Gastroesophageal sphincter (tissue), 4 donors: ENCODE measurements around the gene PAPPA2. TPM values are rescaled to one million over a fixed set of nuclear protein-coding genes. Genes with fewer than 3 reads are reported as not detected.

Source experiments
- ATAC-seq: fragments of 150-250 bp; one replicate; pipeline ENCODE4 v1.9.1; 2016; ENCODE audit warnings: mild to moderate bottlenecking, moderate library complexity
- H3K27ac ChIP-seq, 4 donors: fragments of 200-600 bp; sonication (generic) in 3 of 4; 1 replicate in 3 of 4; 2 replicates in 1 of 4; pipeline ENCODE4 v1.5.1; 2016 to 2019
- H3K27me3 ChIP-seq: fragments of 200-600 bp; sonication (generic); one replicate; pipeline ENCODE4 v1.5.1; 2019
- H3K36me3 ChIP-seq, 2 donors: fragments of 200-600 bp; sonication (generic); one replicate each; pipeline ENCODE4 v1.5.1; 2019; ENCODE audit warnings: control low read depth in 1 of 2
- H3K4me1 ChIP-seq, 3 donors: fragments of 200-600 bp; sonication (generic); 1 replicate in 2 of 3; 2 replicates in 1 of 3; pipeline ENCODE4 v1.5.1; 2016 to 2019; ENCODE audit warnings: control low read depth in 2 of 3
- H3K4me3 ChIP-seq, 2 donors: fragments of 200-600 bp; sonication (generic); one replicate each; pipeline ENCODE4 v1.5.1; 2019; ENCODE audit warnings: mild to moderate bottlenecking in 1 of 2, moderate library complexity in 1 of 2
- H3K9me3 ChIP-seq, 3 donors: fragments of 200-600 bp; sonication (generic); one replicate each; pipeline ENCODE4 v1.5.1; 2017 to 2019; ENCODE audit warnings: control low read depth in 2 of 3
- EP300 ChIP-seq: sonication (generic); formaldehyde crosslinking; IDR thresholded peaks from one replicate; pipeline ENCODE4 v1.6.1; 2017; ENCODE audit warnings: antibody characterized with exemption, mild to moderate bottlenecking
- POLR2A ChIP-seq, 2 donors: fragments of 450-650 bp; IDR thresholded peaks; one replicate each; pipeline ENCODE4 v1.6.1; 2017; ENCODE audit warnings: antibody characterized with exemption in 2 of 2, mild to moderate bottlenecking in 2 of 2, moderate library complexity in 1 of 2
- POLR2AphosphoS5 ChIP-seq: sonication (generic); formaldehyde crosslinking; IDR thresholded peaks from one replicate; pipeline ENCODE4 v1.6.1; 2017; ENCODE audit warnings: antibody characterized with exemption
- WGBS, 2 donors: methylation state at CpG; one replicate each; pipeline ENCODE4 v1.1.5; 2018; ENCODE audit warnings: low coverage in 1 of 2; 5-methylcytosine and 5-hydroxymethylcytosine counted together
- total RNA-seq, 4 donors: library from RNA; depleted of rRNA; stranded (reverse); fragments of >200 nt; gene quantifications; one replicate each; pipeline ENCODE4 v1.1.0, GENCODE V29; 2016
- TF ChIP-seq, protein P1 (sequence below), 4 experiments: fragments of 200-600 bp in 2 of 4; fragments of 450-650 bp in 2 of 4; sonication (generic) in 1 of 4; IDR thresholded peaks; one replicate each; pipeline ENCODE4 v1.5.1; 2017 to 2019; ENCODE audit warnings: antibody characterized with exemption in 4 of 4, mild to moderate bottlenecking in 2 of 4, moderate library complexity in 2 of 4

PAPPA2 gene
- total RNA-seq, 4 donors from 2014 or later: 0.10 to 0.54 (median 0.14) TPM

- Histone ChIP-seq H3K36me3 (no peaks in the 10 kb centered on the region), H3K4me1 (peaks cover 0 to 7% (median 3%) of the 10 kb centered on the region in 3 donors), H3K4me3 (no peak overlapping the region), H3K27me3 (no peaks in the 10 kb centered on the region), H3K9me3 (peaks cover 0 to 14% (median 0%) of the 10 kb centered on the region in 3 donors), H3K27ac (peak overlapping the region in 3 of 4 donors; percentile 22 to 48 (median 24))
- WGBS, 2 donors: 4 to 18% methylated on average over 3 of the region's 3 CpGs
- TF ChIP-seq POLR2AphosphoS5 (peak; percentile 64), POLR2A (IDR thresholded peaks at IDR 0.05) (no peak), EP300 (no peak)
- TF ChIP-seq, protein P1, sequence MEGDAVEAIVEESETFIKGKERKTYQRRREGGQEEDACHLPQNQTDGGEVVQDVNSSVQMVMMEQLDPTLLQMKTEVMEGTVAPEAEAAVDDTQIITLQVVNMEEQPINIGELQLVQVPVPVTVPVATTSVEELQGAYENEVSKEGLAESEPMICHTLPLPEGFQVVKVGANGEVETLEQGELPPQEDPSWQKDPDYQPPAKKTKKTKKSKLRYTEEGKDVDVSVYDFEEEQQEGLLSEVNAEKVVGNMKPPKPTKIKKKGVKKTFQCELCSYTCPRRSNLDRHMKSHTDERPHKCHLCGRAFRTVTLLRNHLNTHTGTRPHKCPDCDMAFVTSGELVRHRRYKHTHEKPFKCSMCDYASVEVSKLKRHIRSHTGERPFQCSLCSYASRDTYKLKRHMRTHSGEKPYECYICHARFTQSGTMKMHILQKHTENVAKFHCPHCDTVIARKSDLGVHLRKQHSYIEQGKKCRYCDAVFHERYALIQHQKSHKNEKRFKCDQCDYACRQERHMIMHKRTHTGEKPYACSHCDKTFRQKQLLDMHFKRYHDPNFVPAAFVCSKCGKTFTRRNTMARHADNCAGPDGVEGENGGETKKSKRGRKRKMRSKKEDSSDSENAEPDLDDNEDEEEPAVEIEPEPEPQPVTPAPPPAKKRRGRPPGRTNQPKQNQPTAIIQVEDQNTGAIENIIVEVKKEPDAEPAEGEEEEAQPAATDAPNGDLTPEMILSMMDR (IDR thresholded peaks at IDR 0.05): no peak
- ATAC-seq: peak; percentile 71
Observed at GRCh38 chr1:176656257-176656995, 193.5 kb downstream of the PAPPA2 start.

GRCh38 chr1:176669782-176670181, 206.8 kb downstream of the PAPPA2 start:
- Histone ChIP-seq H3K4me3 (no peak overlapping the region), H3K36me3 (no peaks in the 10 kb centered on the region), H3K4me1 (no peaks in the 10 kb centered on the region), H3K27ac (no peak overlapping the region), H3K9me3 (no peaks in the 10 kb centered on the region), H3K27me3 (no peaks in the 10 kb centered on the region)
- WGBS, 2 donors: 74% methylated on average over 2 of the region's 2 CpGs; no CpG with 5 or more reads in 1 of the 2 donors
- TF ChIP-seq, protein P1 (IDR thresholded peaks at IDR 0.05): no peak
- TF ChIP-seq POLR2A (IDR thresholded peaks at IDR 0.05) (no peak), POLR2AphosphoS5 (no peak), EP300 (no peak)
- ATAC-seq: no peak

DNA sequence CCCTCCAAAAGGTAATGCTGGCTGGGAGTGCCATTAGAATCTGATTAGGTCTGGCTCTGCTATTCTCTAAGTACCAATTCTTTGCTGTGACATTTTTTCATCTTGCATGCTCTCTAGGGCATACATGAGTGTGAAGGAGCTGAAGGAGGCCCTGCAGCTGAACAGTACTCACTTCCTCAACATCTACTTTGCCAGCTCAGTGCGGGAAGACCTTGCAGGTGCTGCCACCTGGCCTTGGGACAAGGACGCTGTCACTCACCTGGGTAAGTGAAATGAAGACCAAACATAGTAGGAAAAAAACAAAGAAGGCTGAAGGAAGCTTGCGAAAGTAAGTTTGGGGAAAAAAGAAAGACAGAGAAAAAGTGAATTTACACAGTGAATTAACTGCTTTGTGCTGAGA, 207.9 kb downstream of the PAPPA2 start:
- H3K9me3 ChIP-seq: no peaks in the 10 kb centered on the region
- no peaks in the 10 kb centered on the region for H3K27me3 ChIP-seq
- H3K4me1 ChIP-seq: no peaks in the 10 kb centered on the region
- H3K4me3 ChIP-seq: no peak overlapping the region
- H3K27ac ChIP-seq: no peak overlapping the region
- TF ChIP-seq POLR2AphosphoS5: no peak
- ATAC-seq: no peak
- 72 to 100% methylated on average over 1 to 3 of the region's 3 CpGs for WGBS, 2 donors
- no peaks in the 10 kb centered on the region for H3K36me3 ChIP-seq

- H3K27me3 ChIP-seq: peaks cover 5% of the 10 kb centered on the region
- no peaks in the 10 kb centered on the region for H3K36me3 ChIP-seq
- no peak for TF ChIP-seq POLR2AphosphoS5
- TF ChIP-seq, protein P1 (IDR thresholded peaks at IDR 0.05): no peak
- TF ChIP-seq POLR2A (IDR thresholded peaks at IDR 0.05): no peak
- TF ChIP-seq EP300: no peak
- no peaks in the 10 kb centered on the region for H3K9me3 ChIP-seq
- H3K27ac ChIP-seq: no peak overlapping the region
- WGBS, 2 donors: 82 to 100% methylated on average over 1 of the region's 3 CpGs
- no peak for ATAC-seq
- H3K4me1 ChIP-seq: no peaks in the 10 kb centered on the region
- no peak overlapping the region for H3K4me3 ChIP-seq
Observed at GRCh38 chr1:176682830-176683535, 220.0 kb downstream of the PAPPA2 start.

DNA sequence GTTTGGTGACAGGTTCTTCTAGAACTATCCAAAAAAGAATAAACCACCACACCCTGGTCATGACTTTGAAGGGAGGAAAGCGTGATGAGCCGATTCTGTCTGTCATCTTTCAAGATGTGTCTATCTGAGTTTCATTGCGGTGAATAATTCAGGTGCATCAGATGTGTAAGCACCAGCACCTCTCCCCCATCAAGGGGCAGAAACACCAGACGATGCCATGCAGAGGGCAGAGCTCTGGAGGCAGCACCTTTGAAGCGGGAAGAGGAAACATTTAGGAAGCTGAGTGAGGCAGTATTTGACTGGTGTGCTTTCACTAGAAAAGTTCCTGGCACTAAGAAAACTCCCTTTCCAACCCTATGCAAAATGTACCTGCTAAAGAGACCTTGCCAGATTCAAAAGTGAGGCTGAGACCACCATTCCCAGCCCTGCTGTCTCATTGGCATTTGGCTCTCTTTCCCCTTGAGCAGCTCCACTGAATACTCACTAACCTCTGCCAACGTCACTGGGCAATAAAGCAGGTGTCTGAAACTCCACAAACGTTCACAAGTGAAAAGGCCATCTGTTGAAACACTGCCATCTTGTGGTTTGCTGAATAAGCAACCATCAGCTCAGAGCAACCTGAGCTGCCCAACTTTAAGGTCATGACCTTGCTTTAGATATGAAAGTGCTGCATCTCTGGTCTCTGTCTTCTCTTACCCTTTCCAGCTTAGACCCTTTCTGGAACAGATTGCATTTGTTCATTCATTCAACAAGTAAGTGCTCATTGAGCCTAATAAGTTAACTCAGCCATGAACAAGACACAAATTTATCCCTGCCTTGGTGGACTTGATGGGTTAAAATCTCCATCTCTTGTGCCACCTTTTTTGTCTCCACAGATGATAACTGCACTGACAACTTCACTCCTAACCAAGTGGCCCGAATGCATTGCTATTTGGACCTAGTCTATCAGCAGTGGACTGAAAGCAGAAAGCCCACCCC, 228.6 kb downstream of the PAPPA2 start:
- Histone ChIP-seq H3K27ac (no peak overlapping the region), H3K4me3 (no peak overlapping the region), H3K4me1 (peaks cover 0 to 34% (median 0%) of the 10 kb centered on the region in 3 donors), H3K27me3 (no peaks in the 10 kb centered on the region), H3K9me3 (no peaks in the 10 kb centered on the region), H3K36me3 (no peaks in the 10 kb centered on the region)
- WGBS, 2 donors: 52 to 56% methylated on average over 6 of the region's 8 CpGs
- peak; percentile 22 for ATAC-seq
- TF ChIP-seq POLR2A (IDR thresholded peaks at IDR 0.05): no peak
- TF ChIP-seq, protein P1 (IDR thresholded peaks at IDR 0.05): peak; percentile 28 to 67 (median 42)
